ENCODE measurements around the gene CRYL1. TPM values are rescaled to one million over a fixed set of nuclear protein-coding genes. Genes with fewer than 3 reads are reported as not detected.

The CRYL1 gene
- total and polyA plus RNA-seq, 2 of the 8 experiments (the other 6 are each of a cell fraction or from before 2014, with no cell fraction given) = 1.9 to 6.4 TPM

DNA sequence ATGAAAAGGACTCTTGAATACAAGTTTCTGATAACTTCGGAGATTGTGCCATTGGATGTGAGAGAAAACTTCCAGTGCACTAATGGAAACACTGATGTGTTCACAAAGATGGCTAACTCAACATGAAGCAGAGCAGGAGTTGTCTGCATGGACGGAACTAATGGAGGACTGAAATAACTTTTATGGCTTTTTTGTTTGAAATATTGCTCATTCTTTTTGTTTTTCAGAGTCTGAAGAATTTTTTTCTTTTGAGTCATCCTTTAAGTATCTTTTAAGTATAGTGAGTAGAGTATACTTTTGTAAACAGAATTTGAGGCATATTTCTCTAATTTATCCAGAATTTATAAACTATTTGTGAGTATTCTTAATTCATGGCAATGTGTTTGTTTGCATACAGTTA is 25.7 kb downstream of the CRYL1 start:
- DNase-seq (ENCODE audit: low read depth in 1 of 2, low spot score in 2 of 2) = no peak
- H2BK120ac ChIP-seq (replicated peaks; ENCODE audit: low read depth, low read length) = no peak overlapping the region
- peaks cover 0 to 4% (median 3%) of the 10 kb centered on the region in 4 experiments; a peak in 4 of 7 replicates for H3K4me1 ChIP-seq (replicated peaks in 1 of 4; ENCODE audit: control insufficient read depth in 3 of 4, insufficient read depth in 4 of 4, low read length in 3 of 4)
- FAIRE-seq = no peak
- CTCF ChIA-PET (ENCODE audit: partially characterized antibody) = interaction anchor here (0.6 to 0.7 kb wide), 2 partner anchors 144 to 212 kb away, joined by 3 read pairs; no protein-coding TSS in a partner anchor
- H2AK5ac ChIP-seq (ENCODE audit: low read depth, low read length) = no peak overlapping the region
- no peaks in the 10 kb centered on the region for H3K27me3 ChIP-seq (replicated peaks in 1 of 4; ENCODE audit: control insufficient read depth in 3 of 4, extremely low read depth in 1 of 4, insufficient read depth in 3 of 4, low read length in 3 of 4)
- H4K91ac ChIP-seq (replicated peaks; ENCODE audit: insufficient read length, low read length) = no peak overlapping the region
- peaks cover 13% of the 10 kb centered on the region for H3K23me2 ChIP-seq (ENCODE audit: low read depth, low read length)
- H3K79me1 ChIP-seq (ENCODE audit: low read depth, low read length) = no peaks in the 10 kb centered on the region
- no peak overlapping the region for H2AFZ ChIP-seq (ENCODE audit: low read length)
- H2BK20ac ChIP-seq (ENCODE audit: low read length) = no peak overlapping the region
- H2BK12ac ChIP-seq (ENCODE audit: low read depth, low read length) = no peak overlapping the region
- H4K8ac ChIP-seq (ENCODE audit: extremely low read depth, insufficient read depth, low read length) = no peak overlapping the region
- no peak overlapping the region for H3K18ac ChIP-seq (ENCODE audit: extremely low read depth, low read length)
- POLR2A ChIA-PET (ENCODE audit: partially characterized antibody) = no interaction called here
- H3K23ac ChIP-seq (ENCODE audit: insufficient read length) = no peak overlapping the region
- no peak overlapping the region for H3K4ac ChIP-seq (replicated peaks; ENCODE audit: insufficient read length, low read depth, low read length)
- no peak overlapping the region for H3K4me3 ChIP-seq (ENCODE audit: extremely low read depth in 1 of 4, insufficient read depth in 2 of 4, low read depth in 3 of 4, low read length in 4 of 4)
- no peak overlapping the region for H2BK15ac ChIP-seq (ENCODE audit: low read length)
- H3K14ac ChIP-seq (ENCODE audit: insufficient read length) = no peak overlapping the region
- 0 out of 4 replicates have a peak, but pooled peaks cover 0 to 8% of the 10 kb centered on the region in 2 experiments for H3K9me3 ChIP-seq (ENCODE audit: insufficient read depth in 2 of 2, low read depth in 1 of 2, low read length in 1 of 2)
- H3K79me2 ChIP-seq (ENCODE audit: control insufficient read depth in 1 of 2, insufficient read depth in 2 of 2, low read length in 2 of 2) = no peaks in the 10 kb centered on the region
- H3K9ac ChIP-seq (replicated peaks in 1 of 4; ENCODE audit: extremely low read depth in 1 of 4, low read depth in 3 of 4, low read length in 3 of 4) = no peak overlapping the region
- no peak overlapping the region for H3K27ac ChIP-seq (ENCODE audit: low read depth, low read length)
- no peak overlapping the region for H3K56ac ChIP-seq (replicated peaks; ENCODE audit: insufficient read length, low read depth, low read length)
- peaks cover 0 to 7% of the 10 kb centered on the region in 2 experiments for H4K20me1 ChIP-seq (replicated peaks in 1 of 2; ENCODE audit: control insufficient read depth in 1 of 2, insufficient read depth in 2 of 2, low read length in 2 of 2)
- no peak overlapping the region for H3K4me2 ChIP-seq (ENCODE audit: insufficient read depth in 1 of 2, low read depth in 2 of 2, low read length in 2 of 2)
- 89% methylated on average over 2 of the region's 2 CpGs; no CpG with 5 or more reads in 1 of the 2 experiments for WGBS, 2 experiments (ENCODE audit: extremely low coverage in 1 of 2, insufficient coverage in 1 of 2, insufficient read length in 1 of 2, insufficient replicate concordance in 2 of 2, low coverage in 1 of 2, low lambda C conversion rate in 2 of 2, missing lambda C conversion rate in 1 of 2)
- no peak overlapping the region for H2BK5ac ChIP-seq (ENCODE audit: low read depth, low read length)
- no peaks in the 10 kb centered on the region for H3K36me3 ChIP-seq (ENCODE audit: control insufficient read depth in 2 of 4, insufficient read depth in 4 of 4, low read length in 3 of 4)
- no peak overlapping the region for H4K5ac ChIP-seq (ENCODE audit: insufficient read length, low read depth, low read length)
- no peak for TF ChIP-seq EP300 (IDR thresholded peaks at IDR 0.05; ENCODE audit: borderline replicate concordance in 1 of 2, low read depth in 2 of 2, low read length in 2 of 2)
- TF ChIP-seq TAF1 (IDR thresholded peaks at IDR 0.05; ENCODE audit: low read depth, low read length) = no peak
- no peak for TF ChIP-seq CBX5 (IDR thresholded peaks at IDR 0.05; ENCODE audit: low read depth, low read length)
- no peak for TF ChIP-seq ASH2L (IDR thresholded peaks at IDR 0.05; ENCODE audit: low read length)
- no peak for TF ChIP-seq POLR2AphosphoS5 (IDR thresholded peaks at IDR 0.05; ENCODE audit: low read depth, low read length)
- TF ChIP-seq SUZ12 (IDR thresholded peaks at IDR 0.05; ENCODE audit: low read length) = no peak
- TF ChIP-seq FOSL1 (IDR thresholded peaks at IDR 0.05; ENCODE audit: insufficient read depth, low read depth, low read length) = no peak
- TF ChIP-seq, protein P1, sequence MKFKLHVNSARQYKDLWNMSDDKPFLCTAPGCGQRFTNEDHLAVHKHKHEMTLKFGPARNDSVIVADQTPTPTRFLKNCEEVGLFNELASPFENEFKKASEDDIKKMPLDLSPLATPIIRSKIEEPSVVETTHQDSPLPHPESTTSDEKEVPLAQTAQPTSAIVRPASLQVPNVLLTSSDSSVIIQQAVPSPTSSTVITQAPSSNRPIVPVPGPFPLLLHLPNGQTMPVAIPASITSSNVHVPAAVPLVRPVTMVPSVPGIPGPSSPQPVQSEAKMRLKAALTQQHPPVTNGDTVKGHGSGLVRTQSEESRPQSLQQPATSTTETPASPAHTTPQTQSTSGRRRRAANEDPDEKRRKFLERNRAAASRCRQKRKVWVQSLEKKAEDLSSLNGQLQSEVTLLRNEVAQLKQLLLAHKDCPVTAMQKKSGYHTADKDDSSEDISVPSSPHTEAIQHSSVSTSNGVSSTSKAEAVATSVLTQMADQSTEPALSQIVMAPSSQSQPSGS (IDR thresholded peaks at IDR 0.05; ENCODE audit: low read length) = no peak
- TF ChIP-seq SP1 (IDR thresholded peaks at IDR 0.05; ENCODE audit: low read depth, low read length) = no peak
- TF ChIP-seq CBX8 (IDR thresholded peaks at IDR 0.05; ENCODE audit: borderline replicate concordance, low read depth, low read length) = no peak
- no peak for TF ChIP-seq KDM5A (IDR thresholded peaks at IDR 0.05; ENCODE audit: low read length)
- no peak for TF ChIP-seq JUN (IDR thresholded peaks at IDR 0.05; ENCODE audit: low read depth, low read length)
- no peak for TF ChIP-seq YY1 (IDR thresholded peaks at IDR 0.05; ENCODE audit: low read depth, low read length)
- TF ChIP-seq SP2 (IDR thresholded peaks at IDR 0.05; ENCODE audit: low read length) = no peak
